ENCODE measurements around the gene RGS9.

DNA sequence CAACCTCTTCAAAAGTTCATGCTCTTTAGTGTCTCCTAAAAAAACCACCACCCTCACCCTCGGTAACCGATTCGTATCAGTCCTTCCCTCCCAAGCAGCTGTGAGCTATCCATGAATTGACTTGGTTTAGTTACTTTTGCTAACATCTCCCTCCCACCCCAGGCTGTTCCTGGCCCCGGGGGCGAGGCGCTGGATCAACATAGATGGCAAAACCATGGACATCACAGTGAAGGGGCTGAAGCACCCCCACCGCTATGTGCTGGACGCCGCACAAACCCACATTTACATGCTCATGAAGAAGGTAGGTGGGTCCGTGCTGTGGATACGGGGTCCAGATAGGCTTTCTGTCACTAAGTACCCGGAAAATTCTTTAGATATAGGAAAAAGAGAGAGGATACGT, 66.8 kb downstream of the RGS9 start:
- TF ChIP-seq, protein P1, sequence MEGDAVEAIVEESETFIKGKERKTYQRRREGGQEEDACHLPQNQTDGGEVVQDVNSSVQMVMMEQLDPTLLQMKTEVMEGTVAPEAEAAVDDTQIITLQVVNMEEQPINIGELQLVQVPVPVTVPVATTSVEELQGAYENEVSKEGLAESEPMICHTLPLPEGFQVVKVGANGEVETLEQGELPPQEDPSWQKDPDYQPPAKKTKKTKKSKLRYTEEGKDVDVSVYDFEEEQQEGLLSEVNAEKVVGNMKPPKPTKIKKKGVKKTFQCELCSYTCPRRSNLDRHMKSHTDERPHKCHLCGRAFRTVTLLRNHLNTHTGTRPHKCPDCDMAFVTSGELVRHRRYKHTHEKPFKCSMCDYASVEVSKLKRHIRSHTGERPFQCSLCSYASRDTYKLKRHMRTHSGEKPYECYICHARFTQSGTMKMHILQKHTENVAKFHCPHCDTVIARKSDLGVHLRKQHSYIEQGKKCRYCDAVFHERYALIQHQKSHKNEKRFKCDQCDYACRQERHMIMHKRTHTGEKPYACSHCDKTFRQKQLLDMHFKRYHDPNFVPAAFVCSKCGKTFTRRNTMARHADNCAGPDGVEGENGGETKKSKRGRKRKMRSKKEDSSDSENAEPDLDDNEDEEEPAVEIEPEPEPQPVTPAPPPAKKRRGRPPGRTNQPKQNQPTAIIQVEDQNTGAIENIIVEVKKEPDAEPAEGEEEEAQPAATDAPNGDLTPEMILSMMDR (IDR thresholded peaks at IDR 0.05; ENCODE audit: insufficient read depth, low read length), result no peak
- no peak for TF ChIP-seq POLR2AphosphoS5 (IDR thresholded peaks at IDR 0.05; ENCODE audit: low read depth)

Measured in HL-60 (cell line).